K562 (cell line): ENCODE measurements around the gene TRNT1. TPM values are rescaled to one million over a fixed set of nuclear protein-coding genes. Genes with fewer than 3 reads are reported as not detected.

Experiments used
- BRF1 ChIP-seq: IDR thresholded peaks from 3 replicates; pipeline ENCODE4 v1.6.1; 2011; ENCODE audit warnings: borderline replicate concordance, mild to moderate bottlenecking; ENCODE audit not compliant: insufficient read length; ENCODE audit errors: extremely low read depth
- CBX5 ChIP-seq: IDR thresholded peaks from 2 replicates; pipeline ENCODE4 v1.6.1; 2014; ENCODE audit warnings: low read depth, borderline replicate concordance
- CEBPG ChIP-seq, 3 experiments: fragments of 200-800 bp in 1 of 3; sonication (Bioruptor generic) in 1 of 3; sonication (generic) in 1 of 3; formaldehyde crosslinking in 1 of 3; IDR thresholded peaks in 2 of 3; conservative IDR thresholded peaks in 1 of 3; 2 replicates each; pipeline versions ENCODE4 v1.6.1 to v1.8.0; 2016 to 2022; ENCODE audit warnings: missing compliant biosample characterization in 2 of 3, missing genetic modification characterization in 2 of 3, mild to moderate bottlenecking in 1 of 3, missing genetic modification reagents in 1 of 3
- GABPA ChIP-seq: fragments of 200-800 bp; sonication (Bioruptor generic); conservative IDR thresholded peaks from 2 replicates; pipeline ENCODE4 v1.6.1; 2016; ENCODE audit warnings: low read depth, missing genetic modification characterization, missing compliant biosample characterization
- GTF2A2 ChIP-seq: IDR thresholded peaks from 2 replicates; pipeline ENCODE4 v1.6.1; 2016; ENCODE audit warnings: mild to moderate bottlenecking, missing genetic modification characterization, missing compliant biosample characterization
- KDM2B ChIP-seq: fragments of 250-450 bp; sonication (Bioruptor Pico); IDR thresholded peaks from 2 replicates; pipeline ENCODE4 v1.8.0; 2021; ENCODE audit warnings: mild to moderate bottlenecking, moderate library complexity
- LEF1 ChIP-seq: fragments of 450-650 bp; IDR thresholded peaks from 2 replicates; pipeline ENCODE4 v1.6.1; 2016; ENCODE audit warnings: mild to moderate bottlenecking
- SMAD4 ChIP-seq: fragments of 250-450 bp; sonication (Bioruptor Pico); conservative IDR thresholded peaks from 2 replicates; pipeline ENCODE4 v1.8.0; 2021; ENCODE audit warnings: inconsistent platforms, mild to moderate bottlenecking, moderate library complexity
- SNRNP70 ChIP-seq: fragments of 200-400 bp; formaldehyde crosslinking; optimal IDR thresholded peaks from 2 replicates; pipeline ENCODE3; 2017; ENCODE audit warnings: low read depth, low read length
- SREBF2 ChIP-seq: sonication (generic); formaldehyde crosslinking; IDR thresholded peaks from 2 replicates; pipeline ENCODE4 v1.4.0; 2020; ENCODE audit warnings: mild to moderate bottlenecking, missing genetic modification reagents
- ZFX ChIP-seq: sonication (generic); formaldehyde crosslinking; IDR thresholded peaks from 2 replicates; pipeline ENCODE4 v1.8.0; 2022; ENCODE audit warnings: mild to moderate bottlenecking, missing genetic modification reagents, moderate library complexity
- ZNF23 ChIP-seq: fragments of 250-450 bp; sonication (Bioruptor Pico); IDR thresholded peaks from 2 replicates; pipeline ENCODE4 v1.4.0; 2020; ENCODE audit warnings: mild to moderate bottlenecking
- ZNF707 ChIP-seq: fragments of 250-450 bp; sonication (Bioruptor Pico); conservative IDR thresholded peaks from 2 replicates; pipeline ENCODE4 v1.8.0; 2022; ENCODE audit warnings: inconsistent platforms, mild to moderate bottlenecking, moderate library complexity
- polyA plus RNA-seq, 8 experiments: library from polyadenylated mRNA; depleted of rRNA in 4 of 8; stranded (reverse) in 5 of 8; unstranded in 3 of 8; fragments of >200 nt; fragmentation: Nextera tagmentation in 2 of 8; fragmentation: Illumina TruSeq in 1 of 8; extraction: Ambion mirVana in 2 of 8; extraction: Trizol in 1 of 8; gene quantifications; 2 replicates each; pipeline versions ENCODE4 v1.2.1 to v1.2.3, GENCODE V29; 2011 to 2014; ENCODE audit warnings: inconsistent platforms in 1 of 8, missing spikeins in 1 of 8
- total RNA-seq, 7 experiments: library from RNA; depleted of rRNA in 6 of 7; stranded (reverse); fragments of >200 nt in 6 of 7; fragmentation: Illumina TruSeq in 2 of 7; extraction: Trizol in 2 of 7; gene quantifications; 2 replicates each; pipeline versions ENCODE4 v1.2.1 to v1.2.3, GENCODE V29; 2011 to 2021; ENCODE audit warnings: low replicate concordance in 1 of 7
- TF ChIP-seq, protein P1 (sequence below): fragments of 450-650 bp; IDR thresholded peaks from 2 replicates; pipeline ENCODE4 v1.6.1; 2017; ENCODE audit warnings: antibody characterized with exemption, mild to moderate bottlenecking
- TF ChIP-seq, protein P2 (sequence below): fragments of 250-450 bp; sonication (Bioruptor Pico); IDR thresholded peaks from 2 replicates; pipeline ENCODE4 v1.8.0; 2021; ENCODE audit warnings: moderate library complexity, mild to moderate bottlenecking, inconsistent platforms
- TF ChIP-seq, protein P3 (sequence below): fragments of 250-450 bp; sonication (Bioruptor Pico); IDR thresholded peaks from 2 replicates; pipeline ENCODE4 v1.4.0; 2020; ENCODE audit warnings: mild to moderate bottlenecking, moderate library complexity
- TF ChIP-seq, protein P4 (sequence below): fragments of 250-450 bp; sonication (Bioruptor Pico); IDR thresholded peaks from 2 replicates; pipeline ENCODE4 v1.5.0; 2021

TRNT1 gene
- total and polyA plus RNA-seq, 9 of the 15 experiments (the other 6 are each of a cell fraction or from before 2014, with no cell fraction given) = 38.1 to 58.2 (median 47.4) TPM

DNA sequence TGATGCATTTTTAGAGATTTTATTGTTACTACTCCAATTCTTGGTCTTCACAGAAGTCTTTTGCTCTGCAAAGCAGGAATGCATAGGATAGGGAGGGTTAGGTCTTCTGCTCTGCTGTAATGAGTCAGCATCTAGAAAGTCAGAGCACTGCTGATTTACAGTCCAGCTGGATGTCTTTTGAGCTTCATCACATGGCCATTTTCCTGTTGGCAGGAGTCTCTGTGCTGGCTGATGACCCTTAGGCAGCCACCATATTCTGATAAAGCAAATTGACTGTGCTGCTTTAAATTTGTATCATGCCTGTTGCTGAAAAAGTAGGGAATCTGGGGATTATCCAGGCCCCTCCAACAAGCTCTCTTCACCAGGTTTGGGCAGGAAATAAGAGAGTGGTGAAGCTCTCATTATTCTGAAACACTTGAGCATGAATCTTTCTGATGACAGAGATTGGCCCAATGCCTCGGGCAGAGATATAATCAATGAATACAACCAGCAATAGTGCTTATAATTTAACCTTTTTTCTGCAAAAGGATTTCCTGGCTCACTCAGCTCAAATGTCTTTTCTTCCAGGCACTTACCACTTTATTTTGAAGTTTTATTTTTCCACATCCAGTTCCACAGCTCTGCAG is 62.5 kb downstream of the TRNT1 start (continued):
- TF ChIP-seq, protein P1, sequence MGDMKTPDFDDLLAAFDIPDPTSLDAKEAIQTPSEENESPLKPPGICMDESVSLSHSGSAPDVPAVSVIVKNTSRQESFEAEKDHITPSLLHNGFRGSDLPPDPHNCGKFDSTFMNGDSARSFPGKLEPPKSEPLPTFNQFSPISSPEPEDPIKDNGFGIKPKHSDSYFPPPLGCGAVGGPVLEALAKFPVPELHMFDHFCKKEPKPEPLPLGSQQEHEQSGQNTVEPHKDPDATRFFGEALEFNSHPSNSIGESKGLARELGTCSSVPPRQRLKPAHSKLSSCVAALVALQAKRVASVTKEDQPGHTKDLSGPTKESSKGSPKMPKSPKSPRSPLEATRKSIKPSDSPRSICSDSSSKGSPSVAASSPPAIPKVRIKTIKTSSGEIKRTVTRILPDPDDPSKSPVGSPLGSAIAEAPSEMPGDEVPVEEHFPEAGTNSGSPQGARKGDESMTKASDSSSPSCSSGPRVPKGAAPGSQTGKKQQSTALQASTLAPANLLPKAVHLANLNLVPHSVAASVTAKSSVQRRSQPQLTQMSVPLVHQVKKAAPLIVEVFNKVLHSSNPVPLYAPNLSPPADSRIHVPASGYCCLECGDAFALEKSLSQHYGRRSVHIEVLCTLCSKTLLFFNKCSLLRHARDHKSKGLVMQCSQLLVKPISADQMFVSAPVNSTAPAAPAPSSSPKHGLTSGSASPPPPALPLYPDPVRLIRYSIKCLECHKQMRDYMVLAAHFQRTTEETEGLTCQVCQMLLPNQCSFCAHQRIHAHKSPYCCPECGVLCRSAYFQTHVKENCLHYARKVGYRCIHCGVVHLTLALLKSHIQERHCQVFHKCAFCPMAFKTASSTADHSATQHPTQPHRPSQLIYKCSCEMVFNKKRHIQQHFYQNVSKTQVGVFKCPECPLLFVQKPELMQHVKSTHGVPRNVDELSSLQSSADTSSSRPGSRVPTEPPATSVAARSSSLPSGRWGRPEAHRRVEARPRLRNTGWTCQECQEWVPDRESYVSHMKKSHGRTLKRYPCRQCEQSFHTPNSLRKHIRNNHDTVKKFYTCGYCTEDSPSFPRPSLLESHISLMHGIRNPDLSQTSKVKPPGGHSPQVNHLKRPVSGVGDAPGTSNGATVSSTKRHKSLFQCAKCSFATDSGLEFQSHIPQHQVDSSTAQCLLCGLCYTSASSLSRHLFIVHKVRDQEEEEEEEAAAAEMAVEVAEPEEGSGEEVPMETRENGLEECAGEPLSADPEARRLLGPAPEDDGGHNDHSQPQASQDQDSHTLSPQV = 0 out of 2 replicates have a peak, but pooled peaks have one; percentile 63
- TF ChIP-seq, protein P2, sequence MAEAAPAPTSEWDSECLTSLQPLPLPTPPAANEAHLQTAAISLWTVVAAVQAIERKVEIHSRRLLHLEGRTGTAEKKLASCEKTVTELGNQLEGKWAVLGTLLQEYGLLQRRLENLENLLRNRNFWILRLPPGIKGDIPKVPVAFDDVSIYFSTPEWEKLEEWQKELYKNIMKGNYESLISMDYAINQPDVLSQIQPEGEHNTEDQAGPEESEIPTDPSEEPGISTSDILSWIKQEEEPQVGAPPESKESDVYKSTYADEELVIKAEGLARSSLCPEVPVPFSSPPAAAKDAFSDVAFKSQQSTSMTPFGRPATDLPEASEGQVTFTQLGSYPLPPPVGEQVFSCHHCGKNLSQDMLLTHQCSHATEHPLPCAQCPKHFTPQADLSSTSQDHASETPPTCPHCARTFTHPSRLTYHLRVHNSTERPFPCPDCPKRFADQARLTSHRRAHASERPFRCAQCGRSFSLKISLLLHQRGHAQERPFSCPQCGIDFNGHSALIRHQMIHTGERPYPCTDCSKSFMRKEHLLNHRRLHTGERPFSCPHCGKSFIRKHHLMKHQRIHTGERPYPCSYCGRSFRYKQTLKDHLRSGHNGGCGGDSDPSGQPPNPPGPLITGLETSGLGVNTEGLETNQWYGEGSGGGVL (CRISPR knock-in tag) = no peak
- TF ChIP-seq GABPA (tag) (no peak), ZFX (CRISPR knock-in tag) (no peak), KDM2B (CRISPR knock-in tag) (no peak), BRF1 (no peak), SMAD4 (CRISPR knock-in tag) (peak; percentile 39; the same call in 1 of the 2 replicates), SREBF2 (no peak), CBX5 (no peak), CEBPG (CRISPR knock-in tag; IDR thresholded peaks at IDR 0.05) (no peak), CEBPG (tag; conservative IDR thresholded peaks at IDR 0.05 in 1 of 2, IDR thresholded peaks at IDR 0.05 in 1 of 2) (no peak), ZNF23 (CRISPR knock-in tag) (no peak), LEF1 (no peak), GTF2A2 (tag) (no peak), ZNF707 (CRISPR knock-in tag) (no peak), SNRNP70 (no peak)
- TF ChIP-seq, protein P3, sequence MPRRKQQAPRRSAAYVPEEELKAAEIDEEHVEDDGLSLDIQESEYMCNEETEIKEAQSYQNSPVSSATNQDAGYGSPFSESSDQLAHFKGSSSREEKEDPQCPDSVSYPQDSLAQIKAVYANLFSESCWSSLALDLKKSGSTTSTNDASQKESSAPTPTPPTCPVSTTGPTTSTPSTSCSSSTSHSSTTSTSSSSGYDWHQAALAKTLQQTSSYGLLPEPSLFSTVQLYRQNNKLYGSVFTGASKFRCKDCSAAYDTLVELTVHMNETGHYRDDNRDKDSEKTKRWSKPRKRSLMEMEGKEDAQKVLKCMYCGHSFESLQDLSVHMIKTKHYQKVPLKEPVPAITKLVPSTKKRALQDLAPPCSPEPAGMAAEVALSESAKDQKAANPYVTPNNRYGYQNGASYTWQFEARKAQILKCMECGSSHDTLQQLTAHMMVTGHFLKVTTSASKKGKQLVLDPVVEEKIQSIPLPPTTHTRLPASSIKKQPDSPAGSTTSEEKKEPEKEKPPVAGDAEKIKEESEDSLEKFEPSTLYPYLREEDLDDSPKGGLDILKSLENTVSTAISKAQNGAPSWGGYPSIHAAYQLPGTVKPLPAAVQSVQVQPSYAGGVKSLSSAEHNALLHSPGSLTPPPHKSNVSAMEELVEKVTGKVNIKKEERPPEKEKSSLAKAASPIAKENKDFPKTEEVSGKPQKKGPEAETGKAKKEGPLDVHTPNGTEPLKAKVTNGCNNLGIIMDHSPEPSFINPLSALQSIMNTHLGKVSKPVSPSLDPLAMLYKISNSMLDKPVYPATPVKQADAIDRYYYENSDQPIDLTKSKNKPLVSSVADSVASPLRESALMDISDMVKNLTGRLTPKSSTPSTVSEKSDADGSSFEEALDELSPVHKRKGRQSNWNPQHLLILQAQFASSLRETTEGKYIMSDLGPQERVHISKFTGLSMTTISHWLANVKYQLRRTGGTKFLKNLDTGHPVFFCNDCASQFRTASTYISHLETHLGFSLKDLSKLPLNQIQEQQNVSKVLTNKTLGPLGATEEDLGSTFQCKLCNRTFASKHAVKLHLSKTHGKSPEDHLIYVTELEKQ (CRISPR knock-in tag) = no peak
- TF ChIP-seq, protein P4, sequence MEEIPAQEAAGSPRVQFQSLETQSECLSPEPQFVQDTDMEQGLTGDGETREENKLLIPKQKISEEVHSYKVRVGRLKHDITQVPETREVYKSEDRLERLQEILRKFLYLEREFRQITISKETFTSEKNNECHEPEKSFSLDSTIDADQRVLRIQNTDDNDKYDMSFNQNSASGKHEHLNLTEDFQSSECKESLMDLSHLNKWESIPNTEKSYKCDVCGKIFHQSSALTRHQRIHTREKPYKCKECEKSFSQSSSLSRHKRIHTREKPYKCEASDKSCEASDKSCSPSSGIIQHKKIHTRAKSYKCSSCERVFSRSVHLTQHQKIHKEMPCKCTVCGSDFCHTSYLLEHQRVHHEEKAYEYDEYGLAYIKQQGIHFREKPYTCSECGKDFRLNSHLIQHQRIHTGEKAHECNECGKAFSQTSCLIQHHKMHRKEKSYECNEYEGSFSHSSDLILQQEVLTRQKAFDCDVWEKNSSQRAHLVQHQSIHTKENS (CRISPR knock-in tag) = no peak
